Measurements from ENCODE around the gene SLC26A9. TPM values are rescaled to one million over a fixed set of nuclear protein-coding genes. Genes with fewer than 3 reads are reported as not detected.

SLC26A9 gene
- total and polyA plus RNA-seq, 2 donors (not counting 3 experiments of a cell fraction or from before 2014, with no cell fraction given): 0.10 to 0.20 TPM

DNA sequence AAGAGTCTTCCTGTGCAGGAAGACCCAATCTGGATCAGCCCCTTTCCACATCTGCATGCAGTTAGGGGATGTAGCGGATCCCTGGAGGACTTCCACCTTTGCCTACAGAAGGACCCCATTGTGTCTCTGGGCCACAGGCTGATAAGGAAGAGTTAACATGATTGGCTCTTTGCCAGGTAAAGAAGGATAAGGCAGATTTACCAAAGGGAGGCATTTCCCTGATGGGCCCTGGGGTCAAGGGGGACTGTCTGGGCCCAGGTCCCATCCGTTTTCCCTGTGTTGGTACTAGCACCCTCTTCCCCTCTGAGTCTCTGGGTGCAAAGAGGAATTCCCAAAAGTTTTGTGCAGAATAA, 29.1 kb downstream of the SLC26A9 start:
- POLR2A ChIA-PET: no interaction called here
- H3K9me1 ChIP-seq (replicated peaks; ENCODE audit: control insufficient read depth, extremely low read depth, insufficient read depth, low read length): no peaks in the 10 kb centered on the region

DNA sequence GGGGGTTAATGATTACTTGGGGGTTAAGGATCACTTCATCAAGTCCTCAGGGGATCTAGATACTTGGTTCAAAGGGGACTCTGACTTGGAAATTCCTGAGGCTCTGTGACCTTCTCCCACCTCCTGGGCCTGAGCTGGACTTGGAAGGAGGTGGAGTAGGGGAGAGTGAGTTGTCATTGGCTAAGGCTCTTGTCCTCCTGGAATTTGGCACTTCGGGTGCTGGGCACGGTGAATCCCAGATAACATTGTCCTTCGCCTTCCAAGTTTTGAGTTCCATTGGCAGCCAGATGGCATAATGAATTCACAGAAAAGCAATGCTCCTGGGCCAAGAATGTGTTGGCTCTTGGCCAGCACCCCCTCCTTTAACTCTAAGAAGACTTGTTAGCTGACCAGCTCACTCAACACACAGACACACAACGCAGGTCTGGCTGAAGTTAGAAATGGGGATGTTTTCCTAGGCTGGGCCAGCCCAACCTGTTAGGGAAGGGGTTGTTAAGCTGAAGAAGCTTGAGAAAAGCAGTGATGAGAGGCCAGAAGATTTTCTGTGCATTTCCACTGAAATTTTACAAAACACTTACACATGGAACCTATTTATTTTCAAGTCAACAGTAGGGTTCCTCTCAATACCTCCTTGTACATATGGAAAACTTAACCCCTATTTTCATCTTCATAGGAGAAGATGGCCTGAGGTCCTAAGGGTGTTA, 29.7 kb downstream of the SLC26A9 start:
- dilution Hi-C loops (cut with MboI; ENCODE audit: extremely low pct_ligation_motif_present, low sequenced_read_pairs) (no loop called here), intact Hi-C loops (cut with micrococcal nuclease) (loop anchor here (10.0 kb wide), 1 partner anchor 319 kb away; no protein-coding TSS in a partner anchor)
- DNase-seq (ENCODE audit: low read depth, low spot score) (peak; percentile 72), FAIRE-seq (no peak)
- Histone ChIP-seq H3K4me2 (ENCODE audit: insufficient read depth, low read length) (no peak overlapping the region), H3K79me2 (ENCODE audit: control insufficient read depth, insufficient read depth, low read length) (no peaks in the 10 kb centered on the region), H3K9me3 (replicated peaks; ENCODE audit: control insufficient read depth, insufficient read depth, low read length) (no peaks in the 10 kb centered on the region), H3K36me3 (ENCODE audit: control insufficient read depth in 2 of 2, extremely low read depth in 1 of 2, insufficient read depth in 2 of 2, low read length in 2 of 2) (no peaks in the 10 kb centered on the region), H3K27ac (ENCODE audit: insufficient read depth, low read depth, low read length) (no peak overlapping the region), H3K9me1 (replicated peaks; ENCODE audit: control insufficient read depth, extremely low read depth, insufficient read depth, low read length) (no peaks in the 10 kb centered on the region), H3K27me3 (ENCODE audit: control insufficient read depth in 2 of 2, insufficient read depth in 2 of 2, low read length in 2 of 2) (peaks cover 6 to 10% of the 10 kb centered on the region in 2 experiments), H2AFZ (ENCODE audit: low read depth, low read length) (no peak overlapping the region), H3K4me3 (replicated peaks in 1 of 3; ENCODE audit: insufficient read depth in 1 of 3, low read depth in 1 of 3, low read length in 3 of 3) (no peak overlapping the region), H3K4me1 (ENCODE audit: control insufficient read depth, extremely low read depth, insufficient read depth, low read length) (no peaks in the 10 kb centered on the region), H4K20me1 (replicated peaks; ENCODE audit: control insufficient read depth, extremely low read depth, insufficient read depth, low read length) (no peaks in the 10 kb centered on the region), H3K9ac (replicated peaks; ENCODE audit: extremely low read depth, insufficient read depth, low read length) (no peak overlapping the region)
- POLR2A ChIA-PET: no interaction called here
- CTCF ChIA-PET: interaction anchor here (1.2 to 27.5 kb wide), 2 partner anchors 68 to 122 kb away, joined by 3 to 1606 read pairs; no protein-coding TSS in a partner anchor
- no TSS peak for BruUV-seq (replicated peaks)
- TF ChIP-seq POLR2AphosphoS5 (IDR thresholded peaks at IDR 0.05; ENCODE audit: insufficient read depth, low read depth, low read length) (no peak), MYC (IDR thresholded peaks at IDR 0.05; ENCODE audit: low read depth, low read length) (no peak), GATA2 (IDR thresholded peaks at IDR 0.05; ENCODE audit: insufficient read depth, insufficient read length, low read depth, low read length) (no peak), POLR2A (IDR thresholded peaks at IDR 0.05; ENCODE audit: low read depth, low read length) (no peak), FOS (IDR thresholded peaks at IDR 0.05; ENCODE audit: borderline replicate concordance, insufficient read depth, low read length) (no peak), JUN (IDR thresholded peaks at IDR 0.05; ENCODE audit: borderline replicate concordance, insufficient read depth, insufficient read length, low read depth) (no peak), EZH2 (IDR thresholded peaks at IDR 0.05; ENCODE audit: borderline replicate concordance, low read depth, low read length, severe bottlenecking) (no peak)
- TF ChIP-seq, protein P1, sequence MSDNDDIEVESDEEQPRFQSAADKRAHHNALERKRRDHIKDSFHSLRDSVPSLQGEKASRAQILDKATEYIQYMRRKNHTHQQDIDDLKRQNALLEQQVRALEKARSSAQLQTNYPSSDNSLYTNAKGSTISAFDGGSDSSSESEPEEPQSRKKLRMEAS (IDR thresholded peaks at IDR 0.05; ENCODE audit: insufficient read depth, insufficient read length): no peak
- TF ChIP-seq, protein P2, sequence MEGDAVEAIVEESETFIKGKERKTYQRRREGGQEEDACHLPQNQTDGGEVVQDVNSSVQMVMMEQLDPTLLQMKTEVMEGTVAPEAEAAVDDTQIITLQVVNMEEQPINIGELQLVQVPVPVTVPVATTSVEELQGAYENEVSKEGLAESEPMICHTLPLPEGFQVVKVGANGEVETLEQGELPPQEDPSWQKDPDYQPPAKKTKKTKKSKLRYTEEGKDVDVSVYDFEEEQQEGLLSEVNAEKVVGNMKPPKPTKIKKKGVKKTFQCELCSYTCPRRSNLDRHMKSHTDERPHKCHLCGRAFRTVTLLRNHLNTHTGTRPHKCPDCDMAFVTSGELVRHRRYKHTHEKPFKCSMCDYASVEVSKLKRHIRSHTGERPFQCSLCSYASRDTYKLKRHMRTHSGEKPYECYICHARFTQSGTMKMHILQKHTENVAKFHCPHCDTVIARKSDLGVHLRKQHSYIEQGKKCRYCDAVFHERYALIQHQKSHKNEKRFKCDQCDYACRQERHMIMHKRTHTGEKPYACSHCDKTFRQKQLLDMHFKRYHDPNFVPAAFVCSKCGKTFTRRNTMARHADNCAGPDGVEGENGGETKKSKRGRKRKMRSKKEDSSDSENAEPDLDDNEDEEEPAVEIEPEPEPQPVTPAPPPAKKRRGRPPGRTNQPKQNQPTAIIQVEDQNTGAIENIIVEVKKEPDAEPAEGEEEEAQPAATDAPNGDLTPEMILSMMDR (IDR thresholded peaks at IDR 0.05; ENCODE audit: extremely low read depth in 1 of 2, insufficient read depth in 1 of 2, low read depth in 1 of 2, low read length in 2 of 2): no peak

More for the DNA sequence above, 29.1 kb downstream of the SLC26A9 start:
- peaks cover 6 to 10% of the 10 kb centered on the region in 2 experiments for H3K27me3 ChIP-seq (ENCODE audit: control insufficient read depth in 2 of 2, insufficient read depth in 2 of 2, low read length in 2 of 2)
- no peak overlapping the region for H3K4me2 ChIP-seq (ENCODE audit: insufficient read depth, low read length)
- no peak overlapping the region for H3K9ac ChIP-seq (replicated peaks; ENCODE audit: extremely low read depth, insufficient read depth, low read length)
- no peak overlapping the region for H3K27ac ChIP-seq (ENCODE audit: insufficient read depth, low read depth, low read length)
- no peak overlapping the region for H3K4me3 ChIP-seq (replicated peaks in 1 of 3; ENCODE audit: insufficient read depth in 1 of 3, low read depth in 1 of 3, low read length in 3 of 3)
- no peaks in the 10 kb centered on the region for H4K20me1 ChIP-seq (replicated peaks; ENCODE audit: control insufficient read depth, extremely low read depth, insufficient read depth, low read length)
- CTCF ChIA-PET: interaction anchor here (1.2 to 27.5 kb wide), 2 partner anchors 68 to 123 kb away, joined by 3 to 1606 read pairs; no protein-coding TSS in a partner anchor
- DNase-seq (ENCODE audit: low read depth, low spot score) (no peak), FAIRE-seq (no peak)
- no peak for TF ChIP-seq EZH2 (IDR thresholded peaks at IDR 0.05; ENCODE audit: borderline replicate concordance, low read depth, low read length, severe bottlenecking)
- no peaks in the 10 kb centered on the region for H3K79me2 ChIP-seq (ENCODE audit: control insufficient read depth, insufficient read depth, low read length)
- H3K36me3 ChIP-seq (ENCODE audit: control insufficient read depth in 2 of 2, extremely low read depth in 1 of 2, insufficient read depth in 2 of 2, low read length in 2 of 2): no peaks in the 10 kb centered on the region
- H3K9me3 ChIP-seq (replicated peaks; ENCODE audit: control insufficient read depth, insufficient read depth, low read length): no peaks in the 10 kb centered on the region
- no TSS peak for BruUV-seq (replicated peaks)
- intact Hi-C loops (cut with micrococcal nuclease): loop anchor here (10.0 kb wide), 1 partner anchor 319 kb away; no protein-coding TSS in a partner anchor
- H2AFZ ChIP-seq (ENCODE audit: low read depth, low read length): no peak overlapping the region
- dilution Hi-C loops (cut with MboI; ENCODE audit: extremely low pct_ligation_motif_present, low sequenced_read_pairs): no loop called here
- H3K4me1 ChIP-seq (ENCODE audit: control insufficient read depth, extremely low read depth, insufficient read depth, low read length): no peaks in the 10 kb centered on the region
